H1 (cell line): ENCODE data around the gene CRB2. TPM values are rescaled to one million over a fixed set of nuclear protein-coding genes. Genes with fewer than 3 reads are reported as not detected.

Experiments used
- CTCF ChIA-PET: fragments of 300-600 bp; sonication (Branson Sonifier 250); formaldehyde crosslinking; loops from one replicate; lab custom pipeline; 2021; ENCODE audit not compliant: partially characterized antibody; lab: Charles Lee
- POLR2A ChIA-PET: fragments of 300-600 bp; sonication (Branson Sonifier 250); formaldehyde crosslinking; loops from one replicate; lab custom pipeline; 2021; ENCODE audit warnings: inconsistent platforms; ENCODE audit not compliant: partially characterized antibody; lab: Charles Lee
- DNase-seq, 2 experiments: peaks; one replicate each; pipeline versions ENCODE4 v3.0.0 to v3.0.0-alpha.2; 2010 to 2022; ENCODE audit warnings: low spot score in 2 of 2, low read depth in 1 of 2, mixed read lengths in 1 of 2
- FAIRE-seq: peaks from 2 replicates; lab custom pipeline; 2011; peaks lifted over from hg19 to GRCh38; lab: Jason Lieb, UNC
- H2AFZ ChIP-seq: 2 replicates; pipeline ENCODE4 v1.8.1; 2012; ENCODE audit warnings: low read length, inconsistent platforms
- H2AK5ac ChIP-seq: 2 replicates; pipeline ENCODE4 v1.6.1; 2013; ENCODE audit warnings: low read depth, low read length
- H2BK120ac ChIP-seq: replicated peaks from 2 replicates; pipeline ENCODE3; 2013; ENCODE audit warnings: low read depth, low read length, inconsistent platforms
- H2BK12ac ChIP-seq: 2 replicates; pipeline ENCODE4 v1.6.1; 2013; ENCODE audit warnings: low read depth, low read length
- H2BK15ac ChIP-seq: 2 replicates; pipeline ENCODE4 v1.6.1; 2013; ENCODE audit warnings: low read length
- H2BK20ac ChIP-seq: 2 replicates; pipeline ENCODE4 v1.6.1; 2013; ENCODE audit warnings: low read length
- H2BK5ac ChIP-seq: 2 replicates; pipeline ENCODE4 v1.6.1; 2013; ENCODE audit warnings: low read depth, low read length
- H3K14ac ChIP-seq: 2 replicates; pipeline ENCODE4 v1.6.1; 2013; ENCODE audit warnings: inconsistent platforms; ENCODE audit not compliant: insufficient read length
- H3K18ac ChIP-seq: 2 replicates; pipeline ENCODE4 v1.6.1; 2013; ENCODE audit warnings: low read length; ENCODE audit errors: extremely low read depth
- H3K23ac ChIP-seq: 2 replicates; pipeline ENCODE4 v1.6.1; 2013; ENCODE audit warnings: inconsistent platforms; ENCODE audit not compliant: insufficient read length
- H3K23me2 ChIP-seq: 2 replicates; pipeline ENCODE4 v1.6.1; 2013; ENCODE audit warnings: low read depth, low read length
- H3K27ac ChIP-seq: 2 replicates; pipeline ENCODE4 v1.6.1; 2011; ENCODE audit warnings: low read depth, low read length, inconsistent platforms
- H3K27me3 ChIP-seq, 4 experiments: replicated peaks in 1 of 4; 1 replicate in 1 of 4; 2 replicates in 3 of 4; pipeline versions ENCODE4 v1.6.1 to v1.8.1; 2011 to 2013; ENCODE audit warnings: low read length in 3 of 4, mild to moderate bottlenecking in 3 of 4, inconsistent platforms in 2 of 4, mixed read lengths in 2 of 4, moderate library complexity in 1 of 4; ENCODE audit not compliant: control insufficient read depth in 3 of 4, insufficient read depth in 3 of 4; ENCODE audit errors: extremely low read depth in 1 of 4
- H3K36me3 ChIP-seq, 4 experiments: 2 replicates each; pipeline versions ENCODE4 v1.6.1 to v1.8.1; 2011 to 2013; ENCODE audit warnings: mild to moderate bottlenecking in 4 of 4, low read length in 3 of 4, moderate library complexity in 2 of 4, control low read depth in 1 of 4, inconsistent platforms in 1 of 4; ENCODE audit not compliant: insufficient read depth in 4 of 4, control insufficient read depth in 2 of 4
- H3K4ac ChIP-seq: replicated peaks from 2 replicates; pipeline ENCODE3; 2013; ENCODE audit warnings: low read length, low read depth, mixed read lengths, inconsistent platforms; ENCODE audit not compliant: insufficient read length
- H3K4me1 ChIP-seq, 4 experiments: replicated peaks in 1 of 4; 1 replicate in 1 of 4; 2 replicates in 3 of 4; pipeline versions ENCODE4 v1.6.1 to v1.8.1; 2011 to 2013; ENCODE audit warnings: low read length in 3 of 4, inconsistent platforms in 2 of 4, mixed read lengths in 1 of 4; ENCODE audit not compliant: insufficient read depth in 4 of 4, control insufficient read depth in 3 of 4
- H3K4me2 ChIP-seq, 2 experiments: 2 replicates each; pipeline versions ENCODE4 v1.6.1 to v1.8.1; 2011 to 2013; ENCODE audit warnings: low read depth in 2 of 2, low read length in 2 of 2, control low read depth in 1 of 2, inconsistent platforms in 1 of 2, mild to moderate bottlenecking in 1 of 2; ENCODE audit not compliant: insufficient read depth in 1 of 2
- H3K4me3 ChIP-seq, 4 experiments: fragments of 200-600, 300-600 bp in 1 of 4; sonication (generic), shearing (Covaris generic), sonication (Bioruptor Twin) in 1 of 4; 2 replicates each; pipeline versions ENCODE4 v1.5.1 to v1.8.1; 2011 to 2016; ENCODE audit warnings: low read length in 4 of 4, low read depth in 3 of 4, control low read depth in 2 of 4, inconsistent platforms in 2 of 4, mild to moderate bottlenecking in 2 of 4, mixed read lengths in 1 of 4, moderate library complexity in 1 of 4; ENCODE audit not compliant: insufficient read depth in 2 of 4; ENCODE audit errors: extremely low read depth in 1 of 4
- H3K56ac ChIP-seq: replicated peaks from 2 replicates; pipeline ENCODE3; 2013; ENCODE audit warnings: low read depth, mild to moderate bottlenecking, mixed read lengths, low read length, inconsistent platforms; ENCODE audit not compliant: insufficient read length
- H3K79me1 ChIP-seq: 2 replicates; pipeline ENCODE4 v1.6.1; 2013; ENCODE audit warnings: low read depth, low read length, control low read depth
- H3K79me2 ChIP-seq, 2 experiments: 2 replicates each; pipeline versions ENCODE4 v1.6.1 to v1.8.1; 2012 to 2013; ENCODE audit warnings: low read length in 2 of 2, mild to moderate bottlenecking in 2 of 2, inconsistent platforms in 1 of 2; ENCODE audit not compliant: insufficient read depth in 2 of 2, control insufficient read depth in 1 of 2
- H3K9ac ChIP-seq, 4 experiments: replicated peaks in 1 of 4; 1 replicate in 1 of 4; 2 replicates in 3 of 4; pipeline versions ENCODE4 v1.6.1 to v1.8.1; 2011 to 2013; ENCODE audit warnings: low read depth in 3 of 4, low read length in 3 of 4, control low read depth in 2 of 4, mild to moderate bottlenecking in 2 of 4, moderate library complexity in 2 of 4, inconsistent platforms in 1 of 4; ENCODE audit errors: extremely low read depth in 1 of 4
- H3K9me3 ChIP-seq, 2 experiments: 2 replicates each; pipeline versions ENCODE4 v1.6.1 to v1.8.1; 2012 to 2013; ENCODE audit warnings: mild to moderate bottlenecking in 2 of 2, moderate library complexity in 2 of 2, control low read depth in 1 of 2, inconsistent platforms in 1 of 2, low read depth in 1 of 2, low read length in 1 of 2, mixed read lengths in 1 of 2; ENCODE audit not compliant: insufficient read depth in 2 of 2
- H4K20me1 ChIP-seq, 2 experiments: replicated peaks in 1 of 2; 2 replicates each; pipeline versions ENCODE3 to v1.8.1; 2011 to 2013; ENCODE audit warnings: inconsistent platforms in 2 of 2, low read length in 2 of 2, mild to moderate bottlenecking in 1 of 2; ENCODE audit not compliant: insufficient read depth in 2 of 2, control insufficient read depth in 1 of 2
- H4K5ac ChIP-seq: 2 replicates; pipeline ENCODE4 v1.6.1; 2013; ENCODE audit warnings: low read length, low read depth, mixed read lengths, inconsistent platforms; ENCODE audit not compliant: insufficient read length
- H4K8ac ChIP-seq: 2 replicates; pipeline ENCODE4 v1.8.0; 2013; ENCODE audit warnings: mild to moderate bottlenecking, moderate library complexity, low read length, inconsistent platforms; ENCODE audit not compliant: insufficient read depth; ENCODE audit errors: extremely low read depth
- H4K91ac ChIP-seq: replicated peaks from 2 replicates; pipeline ENCODE3; 2013; ENCODE audit warnings: low read length, mixed read lengths, inconsistent platforms; ENCODE audit not compliant: insufficient read length
- PHF8 ChIP-seq: fragments of 200-600 bp; sonication (generic); conservative IDR thresholded peaks from 2 replicates; pipeline ENCODE4 v1.7.1; 2012; ENCODE audit warnings: low read depth, mild to moderate bottlenecking, inconsistent platforms, low read length, moderate library complexity
- ZNF274 ChIP-seq: IDR thresholded peaks from 2 replicates; pipeline ENCODE4 v1.7.0; 2012; ENCODE audit warnings: low read length, borderline replicate concordance; ENCODE audit errors: extremely low read depth
- WGBS, 2 experiments: shearing (Covaris generic) in 1 of 2; methylation state at CpG; one replicate each; pipeline versions ENCODE4 v1.1.6 to v1.1.7; 2013 to 2015; ENCODE audit warnings: low lambda C conversion rate in 2 of 2, mixed read lengths in 2 of 2, inconsistent platforms in 1 of 2, low coverage in 1 of 2, missing lambda C conversion rate in 1 of 2; ENCODE audit not compliant: insufficient replicate concordance in 2 of 2, insufficient coverage in 1 of 2, insufficient read length in 1 of 2; ENCODE audit errors: extremely low coverage in 1 of 2, missing lambda C conversion rate in 1 of 2; 5-methylcytosine and 5-hydroxymethylcytosine counted together
- polyA plus RNA-seq, 7 experiments: library from polyadenylated mRNA; depleted of rRNA in 3 of 7; stranded (reverse) in 5 of 7; unstranded in 2 of 7; fragments of >200 nt in 5 of 7; fragments of 200-250 nt in 2 of 7; gene quantifications; 1 replicate in 5 of 7; 2 replicates in 1 of 7; 4 replicates in 1 of 7; pipeline versions ENCODE4 v1.2.1 to v1.2.3, GENCODE V29; 2011 to 2013; ENCODE audit warnings: missing spikeins in 2 of 7, mixed read lengths in 2 of 7
- total RNA-seq: library from RNA; stranded (reverse); fragmentation: NEBNext Ultra II Directional; extraction: Animal tissue kit (Norgen Biotek cat#: 25700); gene quantifications from 2 replicates; pipeline ENCODE4 v1.2.1, GENCODE V29; 2021

The CRB2 gene
- total and polyA plus RNA-seq, 2 of the 8 experiments (the other 6 are each of a cell fraction or from before 2014, with no cell fraction given): 4.0 to 8.4 TPM

DNA sequence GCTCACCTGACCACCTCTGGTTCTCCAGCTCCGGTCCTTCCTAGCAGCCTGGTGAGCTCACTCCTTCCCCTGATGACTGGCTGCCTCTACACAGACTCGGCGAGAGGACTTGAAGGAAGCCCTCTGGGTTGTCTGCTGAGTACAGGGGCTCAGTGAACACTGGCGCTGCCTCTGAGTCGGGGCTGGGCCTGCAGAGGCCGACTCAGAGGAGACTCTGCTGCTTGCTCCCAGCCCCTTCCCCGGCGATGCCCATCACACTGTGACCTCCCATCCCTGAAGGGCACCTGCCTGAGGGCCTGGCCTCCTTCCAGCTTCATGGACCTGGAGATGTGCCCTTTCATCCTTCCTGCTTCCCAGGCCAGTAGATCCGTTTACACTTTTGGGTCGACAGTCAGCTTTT is 22.0 kb downstream of the CRB2 start:
- Histone ChIP-seq H4K20me1 (peaks cover 7 to 8% of the 10 kb centered on the region in 2 experiments), H3K79me1 (no peaks in the 10 kb centered on the region), H3K23me2 (0 out of 2 replicates have a peak, but pooled peaks cover 3% of the 10 kb centered on the region), H2BK15ac (no peak overlapping the region), H4K5ac (no peak overlapping the region), H3K18ac (no peak overlapping the region), H3K27ac (no peak overlapping the region), H3K56ac (no peak overlapping the region), H3K9ac (no peak overlapping the region), H3K4me3 (no peak overlapping the region), H2BK20ac (no peak overlapping the region), H3K4me2 (no peak overlapping the region), H3K4ac (no peak overlapping the region), H3K9me3 (no peaks in the 10 kb centered on the region), H3K23ac (no peak overlapping the region), H3K36me3 (no peaks in the 10 kb centered on the region; a peak in 4 of 8 replicates), H2AFZ (no peak overlapping the region), H3K79me2 (no peaks in the 10 kb centered on the region), H3K4me1 (peaks cover 0 to 11% (median 5%) of the 10 kb centered on the region in 4 experiments; a peak in 6 of 7 replicates), H4K91ac (no peak overlapping the region), H3K14ac (no peak overlapping the region), H3K27me3 (peaks cover 0 to 17% (median 9%) of the 10 kb centered on the region in 4 experiments; a peak in 4 of 7 replicates), H2AK5ac (no peak overlapping the region), H2BK120ac (no peak overlapping the region), H4K8ac (no peak overlapping the region), H2BK12ac (no peak overlapping the region), H2BK5ac (no peak overlapping the region)
- WGBS, 2 experiments: 94% methylated on average over 10 of the region's 10 CpGs; no CpG with 5 or more reads in 1 of the 2 experiments
- FAIRE-seq (no peak), DNase-seq (no peak)
- ChIA-PET POLR2A (interaction anchor here (3.9 kb wide), 1 partner anchor 18 kb away, joined by 19 read pairs; no protein-coding TSS in a partner anchor), CTCF (interaction anchor here (0.8 to 29.0 kb wide), 3 partner anchors 8 to 22 kb away, joined by 3 to 668 read pairs (median 28); partner anchors contain the start of gene CRB2)
- no peak for TF ChIP-seq PHF8
- no peak for TF ChIP-seq ZNF274
